Natural killer cell treated with Interleukin-12 subunit alpha and Interleukin-12 subunit beta and Interleukin-15 and Interleukin-18, amount 100 ng/mL, for 72 hours (primary cell): ENCODE results near the gene MMP23B. TPM values are rescaled to one million over a fixed set of nuclear protein-coding genes. Genes with fewer than 3 reads are reported as not detected.
A peak's percentile ranks its signal among the peaks of the same experiment; 100 is the strongest.
"Not testable (repeated sequence)": the region's sequence is repeated elsewhere in the genome, so short reads cannot be mapped to it uniquely, and the experiment has no call there.

ENCODE experiments used
- ATAC-seq, 2 donors: fragments of 150-1000 bp; cut with Tn5 transposase in 1 of 2; sonication (Bioruptor Pico), chemical (Tn5 transposase) in 1 of 2; 2 replicates each; pipeline ENCODE4 v1.10.0; 2021
- DNase-seq: peaks from one replicate; pipeline ENCODE4 v3.0.0; 2022; ENCODE audit warnings: low spot score
- H3K27ac Mint-ChIP-seq, 2 donors: 1 replicate in 1 of 2; 2 replicates in 1 of 2; pipeline ENCODE4 v1.8.0; 2022; ENCODE audit warnings: mixed read lengths in 2 of 2, mild to moderate bottlenecking in 1 of 2, moderate library complexity in 1 of 2
- H3K27me3 Mint-ChIP-seq, 2 donors: 1 replicate in 1 of 2; 2 replicates in 1 of 2; pipeline ENCODE4 v1.8.0; 2022; ENCODE audit warnings: mixed read lengths in 2 of 2
- H3K36me3 Mint-ChIP-seq: one replicate; pipeline ENCODE4 v1.8.0; 2022; ENCODE audit warnings: mixed read lengths
- H3K4me1 Mint-ChIP-seq, 2 donors: 1 replicate in 1 of 2; 2 replicates in 1 of 2; pipeline ENCODE4 v1.8.0; 2022; ENCODE audit warnings: low read depth in 2 of 2, mixed read lengths in 2 of 2, mild to moderate bottlenecking in 1 of 2
- H3K4me3 Mint-ChIP-seq: one replicate; pipeline ENCODE4 v1.8.0; 2022; ENCODE audit warnings: mixed read lengths
- H3K9me3 Mint-ChIP-seq: 2 replicates; pipeline ENCODE4 v1.8.0; 2022; ENCODE audit warnings: mixed read lengths
- total RNA-seq, 2 donors: library from RNA; stranded (reverse); gene quantifications; one replicate each; pipeline ENCODE4 v1.2.3, GENCODE V29; 2022

The MMP23B gene
- total RNA-seq, 2 donors from 2014 or later, result 4.9 to 6.1 TPM

GRCh38 chr1:1640711-1641461 is 8.9 kb downstream of the MMP23B start:
- not testable (repeated sequence) for ATAC-seq, H3K36me3 Mint-ChIP-seq, H3K27me3 Mint-ChIP-seq, H3K27ac Mint-ChIP-seq, H3K4me3 Mint-ChIP-seq, H3K4me1 Mint-ChIP-seq, DNase-seq, H3K9me3 Mint-ChIP-seq

DNA sequence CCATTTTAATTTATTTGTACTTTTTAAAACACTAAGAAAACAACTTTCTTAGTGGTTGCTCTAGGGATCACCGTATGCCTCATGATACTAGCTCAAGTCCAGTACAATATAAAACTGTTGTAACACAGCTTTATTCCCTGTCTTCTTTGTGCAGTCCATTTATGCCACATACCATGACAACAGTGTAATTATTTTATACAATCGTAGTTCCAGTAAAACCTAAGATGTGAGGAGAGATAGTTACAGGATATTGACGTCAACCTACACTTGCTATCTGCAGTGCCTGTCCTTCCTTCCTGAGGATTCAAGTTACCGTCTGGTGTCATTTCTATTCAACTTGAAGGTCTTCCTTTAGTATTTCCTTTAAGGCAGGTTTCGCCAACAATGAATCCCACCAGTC is 14.4 kb downstream of the MMP23B start:
- not testable (repeated sequence) for H3K27ac Mint-ChIP-seq, ATAC-seq, H3K4me3 Mint-ChIP-seq, H3K27me3 Mint-ChIP-seq, H3K4me1 Mint-ChIP-seq, DNase-seq, H3K9me3 Mint-ChIP-seq
- peaks cover 34% of the 10 kb centered on the region for H3K36me3 Mint-ChIP-seq

DNA sequence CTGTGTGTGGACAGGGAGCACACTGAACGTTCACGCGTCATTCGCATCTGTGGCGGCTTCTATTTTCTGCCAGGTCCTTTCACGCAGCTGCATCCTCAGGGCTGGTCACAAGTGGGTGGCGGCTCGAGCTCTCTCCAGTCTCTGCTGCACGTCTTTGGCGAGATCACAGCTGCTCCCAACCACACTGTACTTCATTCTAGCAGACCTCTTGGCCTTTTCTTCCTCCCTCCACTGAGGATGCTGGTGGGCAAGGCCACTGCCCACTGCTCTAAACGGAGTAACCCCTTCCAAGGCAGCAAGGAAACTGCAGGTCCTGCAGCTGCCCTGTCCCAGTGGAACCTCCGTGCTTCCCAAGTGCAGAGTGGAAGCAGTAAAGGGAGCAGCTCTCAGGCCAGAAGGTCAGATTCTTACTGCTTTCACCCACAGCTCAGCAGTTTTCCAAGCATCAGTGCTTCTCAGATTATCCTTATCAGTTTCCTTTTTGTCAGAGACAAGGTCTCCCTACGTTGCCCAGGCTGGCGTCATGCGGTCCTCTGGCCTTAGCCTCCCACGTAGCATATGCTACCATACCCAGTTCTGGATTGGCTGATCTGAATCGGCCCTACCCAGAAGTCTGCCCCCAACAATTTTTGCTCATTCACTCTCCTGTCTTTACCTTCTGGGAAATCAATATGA is 15.7 kb downstream of the MMP23B start:
- not testable (repeated sequence) for H3K4me1 Mint-ChIP-seq, DNase-seq, H3K27ac Mint-ChIP-seq, H3K9me3 Mint-ChIP-seq, H3K4me3 Mint-ChIP-seq, H3K27me3 Mint-ChIP-seq
- ATAC-seq, result peak in 1 of 2 donors; percentile 20
- peaks cover 46% of the 10 kb centered on the region for H3K36me3 Mint-ChIP-seq

GRCh38 chr1:1648265-1648664 is 16.3 kb downstream of the MMP23B start:
- H3K4me3 Mint-ChIP-seq, H3K27me3 Mint-ChIP-seq, H3K4me1 Mint-ChIP-seq, H3K9me3 Mint-ChIP-seq, DNase-seq, H3K27ac Mint-ChIP-seq: not testable (repeated sequence)
- H3K36me3 Mint-ChIP-seq, result peaks cover 46% of the 10 kb centered on the region
- peak in 1 of 2 donors; percentile 33 for ATAC-seq

DNA sequence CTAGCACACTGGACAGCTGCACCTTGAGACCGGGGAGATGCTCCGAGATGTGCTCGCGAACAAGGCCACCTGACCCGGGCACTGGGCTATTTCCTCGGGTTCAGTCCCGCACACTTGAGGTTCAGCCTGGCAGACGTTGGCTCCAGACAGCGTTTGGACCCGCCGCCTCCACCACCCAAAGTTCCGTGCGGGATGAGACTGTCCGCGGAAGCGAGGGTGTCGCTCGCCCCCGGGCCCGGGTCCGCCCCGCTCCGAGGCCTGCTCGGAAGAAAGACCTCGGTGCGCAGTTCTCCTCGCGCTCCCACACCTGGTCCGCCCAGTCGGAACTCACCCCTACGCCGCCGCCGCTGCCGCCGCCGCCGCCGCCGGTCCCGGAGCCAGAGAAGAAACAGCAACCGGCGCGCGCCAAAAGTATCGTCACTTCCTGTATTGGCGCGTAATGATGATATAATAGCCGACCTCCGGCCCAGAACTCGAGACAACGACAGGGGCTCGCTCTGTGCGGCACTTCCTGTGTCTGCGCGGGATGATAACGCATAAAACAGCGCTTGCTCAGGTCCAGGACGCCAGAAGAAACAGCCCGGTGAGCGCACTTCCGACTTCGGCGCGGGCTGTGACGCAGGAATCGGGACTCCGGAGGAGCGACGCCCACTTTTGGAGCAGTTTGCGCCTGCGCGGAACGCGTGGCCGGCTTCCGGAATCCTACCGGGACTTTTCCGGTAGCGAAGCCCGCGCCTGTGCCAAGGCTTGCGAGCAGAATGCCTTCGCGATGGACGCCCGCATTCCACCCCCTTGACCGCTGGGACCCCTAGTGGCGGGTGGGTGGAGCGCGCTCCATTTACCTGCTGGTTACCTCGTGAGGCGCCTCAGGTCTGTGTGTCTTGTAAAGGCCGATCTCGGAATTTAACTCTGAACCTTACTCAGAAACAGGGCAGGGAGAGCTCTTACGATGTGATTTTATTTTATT is 26.9 kb downstream of the MMP23B start, which contains the start of gene CDK11B:
TSS of gene CDK11B (minus strand) at position 422 of the 967 bp plus-strand sequence. CDS start 1,519 bp downstream, outside the sequence.
- H3K9me3 Mint-ChIP-seq, H3K36me3 Mint-ChIP-seq, H3K27me3 Mint-ChIP-seq, H3K4me1 Mint-ChIP-seq: not testable (repeated sequence)
- peak within 1 kb of the TSS; percentile 95 to 100 for H3K27ac Mint-ChIP-seq
- DNase-seq (peak; percentile 95), ATAC-seq (peak; percentile 97 to 98)
- peak within 1 kb of the TSS; percentile 89 for H3K4me3 Mint-ChIP-seq

DNA sequence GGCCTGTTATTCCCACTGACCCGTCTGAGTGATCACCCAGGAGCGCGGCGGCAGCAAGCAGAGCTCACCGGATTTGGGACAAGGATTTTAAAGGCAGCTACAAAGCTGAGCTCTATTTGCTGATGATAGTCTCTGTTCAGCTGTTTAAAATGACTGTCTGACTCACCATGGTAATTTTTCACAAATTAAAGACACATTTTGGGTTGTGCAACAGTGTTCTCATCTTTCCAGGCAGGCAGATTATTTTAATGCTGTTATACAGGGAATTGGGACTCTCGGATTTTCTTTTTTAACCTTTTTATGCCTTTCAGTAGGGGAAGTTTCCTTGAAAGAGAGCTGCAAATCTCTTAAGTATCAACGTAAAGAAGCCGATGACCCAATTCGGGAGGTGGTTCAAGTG is 30.4 kb downstream of the MMP23B start:
- not testable (repeated sequence) for H3K4me3 Mint-ChIP-seq, H3K27me3 Mint-ChIP-seq, H3K36me3 Mint-ChIP-seq, H3K27ac Mint-ChIP-seq, ATAC-seq, H3K4me1 Mint-ChIP-seq, H3K9me3 Mint-ChIP-seq, DNase-seq

DNA sequence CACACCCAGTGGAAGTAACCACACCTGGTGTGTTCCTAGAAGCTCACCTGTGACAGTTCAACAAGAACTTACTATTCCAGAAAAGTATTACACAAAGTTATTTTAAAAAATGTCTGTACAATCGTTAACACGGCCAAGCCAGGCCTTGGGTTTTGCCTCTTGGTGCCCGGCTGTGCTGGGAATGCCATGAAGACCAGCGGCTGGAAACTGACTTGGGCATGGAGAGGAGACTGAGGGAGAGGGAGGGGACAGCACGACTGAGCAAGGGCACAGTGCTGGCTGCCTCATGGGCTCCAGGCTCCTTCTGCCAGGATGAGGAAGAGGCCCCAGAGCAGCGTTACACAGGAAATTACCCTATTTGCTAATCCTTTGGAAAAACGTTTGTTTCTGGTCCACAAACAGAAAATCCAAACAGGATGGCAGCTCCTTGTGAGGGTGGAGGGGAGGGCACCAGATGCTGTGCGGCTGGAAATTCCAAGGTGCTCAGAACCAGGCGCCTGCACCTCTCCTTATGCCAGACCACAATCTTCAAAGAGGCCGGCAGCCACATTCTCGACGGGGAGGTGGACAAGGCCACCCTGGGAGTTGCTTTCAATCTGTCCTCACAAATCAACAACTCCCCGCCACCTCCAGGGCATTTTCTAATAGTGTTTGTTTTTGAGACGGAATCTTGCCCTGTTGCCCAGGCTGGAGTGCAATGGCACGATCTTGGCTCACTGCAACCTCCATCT is 31.0 kb downstream of the MMP23B start:
- ATAC-seq, H3K4me1 Mint-ChIP-seq, H3K4me3 Mint-ChIP-seq, H3K9me3 Mint-ChIP-seq, H3K27me3 Mint-ChIP-seq, H3K27ac Mint-ChIP-seq, DNase-seq, H3K36me3 Mint-ChIP-seq: not testable (repeated sequence)

GRCh38 chr1:1664318-1664717 is 32.3 kb downstream of the MMP23B start:
- not testable (repeated sequence) for H3K27me3 Mint-ChIP-seq, H3K36me3 Mint-ChIP-seq, ATAC-seq, H3K27ac Mint-ChIP-seq, H3K4me1 Mint-ChIP-seq, H3K4me3 Mint-ChIP-seq, DNase-seq, H3K9me3 Mint-ChIP-seq

DNA sequence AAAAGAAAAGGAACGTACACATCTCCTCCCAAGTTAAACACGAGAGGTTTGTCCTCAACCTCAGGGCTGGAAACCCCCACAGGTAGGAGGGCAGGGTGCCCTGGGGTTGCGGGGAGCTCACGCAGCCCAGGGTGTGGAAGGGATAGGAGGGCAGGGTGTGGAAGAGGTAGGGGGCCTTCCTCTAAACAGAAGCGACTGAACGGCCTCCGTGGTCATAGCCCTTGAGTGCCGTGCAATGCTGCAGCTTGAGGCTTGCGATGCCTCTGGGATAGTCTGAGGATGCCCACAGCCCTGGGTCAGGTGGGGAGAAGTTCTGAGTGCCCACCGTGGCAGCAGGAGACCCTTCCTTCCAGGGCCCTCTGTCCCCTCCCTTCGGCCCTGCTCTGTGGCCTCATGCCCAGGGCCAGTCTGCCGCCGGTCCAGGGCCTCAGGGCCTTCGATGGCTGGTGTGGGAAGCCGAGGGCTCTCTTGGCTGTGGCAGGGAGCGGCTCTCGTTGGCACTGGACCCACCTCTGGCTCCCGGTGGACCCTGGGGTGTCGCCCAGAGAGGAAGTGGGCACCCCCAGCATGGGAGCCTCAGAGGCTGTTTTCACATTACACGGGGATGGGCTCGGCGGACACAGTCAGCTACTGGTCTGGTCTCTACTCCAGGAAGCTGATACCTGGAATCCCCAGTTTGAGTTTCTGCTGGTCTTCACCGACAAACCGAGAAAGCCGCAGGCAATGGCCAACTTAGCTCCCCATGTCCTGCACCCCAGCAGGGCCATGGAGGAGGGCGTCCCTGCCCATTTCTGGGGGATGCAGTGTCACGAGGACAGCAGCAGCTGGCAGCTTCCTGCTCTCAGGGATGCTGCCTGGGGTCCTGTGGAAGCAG is 33.2 kb downstream of the MMP23B start:
- no peak overlapping the region for H3K4me3 Mint-ChIP-seq

GRCh38 chr1:1665815-1666251 is 33.9 kb downstream of the MMP23B start:
- H3K4me1 Mint-ChIP-seq, result no peaks in the 10 kb centered on the region
- ATAC-seq, result peak; percentile 34 to 57

More for the DNA sequence above, 33.2 kb downstream of the MMP23B start:
- no peak overlapping the region for H3K27ac Mint-ChIP-seq
- no peaks in the 10 kb centered on the region for H3K4me1 Mint-ChIP-seq
- no peaks in the 10 kb centered on the region for H3K27me3 Mint-ChIP-seq
- no peak for ATAC-seq
- no peak for DNase-seq
- H3K36me3 Mint-ChIP-seq, result peaks cover 4% of the 10 kb centered on the region
- H3K9me3 Mint-ChIP-seq, result no peaks in the 10 kb centered on the region

DNA sequence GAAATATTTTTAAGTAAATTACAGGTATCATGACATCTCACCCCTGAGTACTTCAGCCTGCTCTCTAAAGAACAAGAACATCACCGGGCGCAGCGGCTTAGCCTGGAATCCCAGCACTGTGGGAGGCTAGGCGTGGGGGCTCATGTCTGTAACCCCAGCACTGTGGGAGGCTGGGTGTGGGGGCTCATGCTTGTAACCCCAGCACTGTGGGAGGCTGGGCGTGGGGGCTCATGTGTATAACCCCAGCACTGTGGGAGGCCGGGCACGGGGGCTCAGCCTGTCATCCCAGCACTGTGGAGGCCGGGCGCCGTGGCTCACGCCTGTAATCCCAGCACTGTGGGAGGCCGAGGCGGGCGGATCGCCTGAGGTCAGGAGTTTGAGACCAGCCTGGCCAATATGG is 34.6 kb downstream of the MMP23B start:
- Mint-ChIP-seq H3K4me1 (no peaks in the 10 kb centered on the region), H3K27me3 (no peaks in the 10 kb centered on the region), H3K9me3 (no peaks in the 10 kb centered on the region), H3K4me3 (no peak overlapping the region), H3K27ac (no peak overlapping the region), H3K36me3 (peaks cover 4% of the 10 kb centered on the region)
- ATAC-seq (no peak), DNase-seq (no peak)

More at GRCh38 chr1:1665815-1666251, 33.9 kb downstream of the MMP23B start:
- no peak overlapping the region for H3K4me3 Mint-ChIP-seq
- no peaks in the 10 kb centered on the region for H3K9me3 Mint-ChIP-seq
- H3K27ac Mint-ChIP-seq, result no peak overlapping the region
- peaks cover 4% of the 10 kb centered on the region for H3K36me3 Mint-ChIP-seq
- H3K27me3 Mint-ChIP-seq, result no peaks in the 10 kb centered on the region
- no peak for DNase-seq
